MCF 10A (cell line): ENCODE results near the gene MRPL39. TPM values are rescaled to one million over a fixed set of nuclear protein-coding genes. Genes with fewer than 3 reads are reported as not detected.

Experiments
- BruUV-seq: library from RNA; stranded (reverse); fragments of 400-500 nt; replicated peaks from 2 replicates; lab custom pipeline; 2021; lab: Mats Ljungman, UMichigan
- CTCF ChIA-PET: fragments of 300-600 bp; sonication (Branson Sonifier 250); formaldehyde crosslinking; extraction: SDS; loops from one replicate; lab custom pipeline; 2021; ENCODE audit warnings: antibody characterized with exemption, inconsistent platforms; lab: Yijun Ruan, JAX
- POLR2A ChIA-PET: fragments of 300-600, 350-650 bp; sonication (Branson Sonifier 250); formaldehyde crosslinking; extraction: SDS; loops from one replicate; lab custom pipeline; 2020; ENCODE audit warnings: antibody characterized with exemption, inconsistent platforms; lab: Yijun Ruan, JAX
- DNase-seq: peaks from one replicate; pipeline ENCODE4 v3.0.0-alpha.2; 2018; ENCODE audit not compliant: unreplicated experiment
- H3K27ac Mint-ChIP-seq: one replicate; pipeline ENCODE4 v1.8.0; 2022; ENCODE audit warnings: mild to moderate bottlenecking, low read depth, mixed read lengths; ENCODE audit not compliant: unreplicated experiment
- H3K27me3 Mint-ChIP-seq: one replicate; pipeline ENCODE4 v1.8.0; 2022; ENCODE audit warnings: mixed read lengths; ENCODE audit not compliant: insufficient read depth, unreplicated experiment
- H3K36me3 Mint-ChIP-seq: one replicate; pipeline ENCODE4 v1.8.0; 2022; ENCODE audit warnings: mild to moderate bottlenecking, moderate library complexity, mixed read lengths; ENCODE audit not compliant: insufficient read depth, unreplicated experiment
- H3K4me1 Mint-ChIP-seq: one replicate; pipeline ENCODE4 v1.8.0; 2022; ENCODE audit warnings: mixed read lengths; ENCODE audit not compliant: insufficient read depth, unreplicated experiment
- H3K4me3 Mint-ChIP-seq: one replicate; pipeline ENCODE4 v1.8.0; 2022; ENCODE audit warnings: mild to moderate bottlenecking, moderate library complexity, mixed read lengths; ENCODE audit not compliant: unreplicated experiment
- H3K9me3 Mint-ChIP-seq: one replicate; pipeline ENCODE4 v1.8.0; 2022; ENCODE audit warnings: mixed read lengths; ENCODE audit not compliant: unreplicated experiment
- CTCF ChIP-seq: fragments of 200-600 bp; IDR thresholded peaks from one replicate; pipeline ENCODE4 v1.8.0; 2022; ENCODE audit warnings: antibody characterized with exemption, mild to moderate bottlenecking; ENCODE audit not compliant: unreplicated experiment
- intact Hi-C: fragments of 100-400 bp; cut with micrococcal nuclease; formaldehyde crosslinking; loops from 2 replicates; pipeline ENCODE4 v1.14.1; 2022
- total RNA-seq: library from RNA; stranded (reverse); gene quantifications from 2 replicates; pipeline ENCODE4 v1.2.3, GENCODE V29; 2022

Gene MRPL39
- total RNA-seq, 1 experiment from 2014 or later: 37.1 TPM

DNA sequence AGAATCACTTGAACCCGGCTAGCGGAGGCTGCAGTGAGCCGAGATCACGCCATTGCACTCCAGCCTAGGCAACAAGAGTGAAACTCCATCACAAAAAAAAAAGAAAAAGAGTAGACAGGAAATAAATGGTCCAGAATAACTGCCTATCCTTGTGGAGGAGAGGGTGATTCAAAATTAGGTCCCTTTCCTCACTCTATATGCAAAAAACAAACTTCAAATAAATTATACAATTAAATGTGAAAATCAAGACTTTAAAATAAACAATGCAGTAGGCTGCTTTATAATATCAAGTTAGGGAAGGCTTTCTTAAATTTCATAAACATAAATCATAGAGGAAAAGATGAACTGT, 26.4 kb downstream of the MRPL39 start:
- CTCF ChIA-PET: no interaction called here
- Mint-ChIP-seq H3K9me3 (no peaks in the 10 kb centered on the region), H3K27ac (no peak overlapping the region), H3K4me3 (no peak overlapping the region), H3K27me3 (no peaks in the 10 kb centered on the region), H3K4me1 (no peaks in the 10 kb centered on the region), H3K36me3 (peaks cover 30% of the 10 kb centered on the region)
- intact Hi-C loops: no loop called here
- no peak for DNase-seq
- TF ChIP-seq CTCF: no peak
- POLR2A ChIA-PET: no interaction called here
- BruUV-seq: no TSS peak

GRCh38 chr21:25579226-25580013, 27.9 kb downstream of the MRPL39 start:
- Mint-ChIP-seq H3K9me3 (no peaks in the 10 kb centered on the region), H3K36me3 (peaks cover 17% of the 10 kb centered on the region), H3K27me3 (no peaks in the 10 kb centered on the region), H3K4me1 (no peaks in the 10 kb centered on the region), H3K27ac (no peak overlapping the region), H3K4me3 (no peak overlapping the region)
- intact Hi-C loops: no loop called here
- POLR2A ChIA-PET: no interaction called here
- DNase-seq: no peak
- CTCF ChIA-PET: no interaction called here
- no TSS peak for BruUV-seq
- TF ChIP-seq CTCF: no peak

GRCh38 chr21:25578056-25578961, 29.0 kb downstream of the MRPL39 start:
- Mint-ChIP-seq H3K27ac (no peak overlapping the region), H3K4me3 (no peak overlapping the region), H3K9me3 (no peaks in the 10 kb centered on the region), H3K27me3 (no peaks in the 10 kb centered on the region), H3K36me3 (peaks cover 16% of the 10 kb centered on the region), H3K4me1 (peaks cover 5% of the 10 kb centered on the region)
- POLR2A ChIA-PET: interaction anchor here (0.5 kb wide), 1 partner anchor 10 kb away, joined by 3 read pairs; no protein-coding TSS in a partner anchor
- CTCF ChIA-PET: no interaction called here
- TF ChIP-seq CTCF: no peak
- intact Hi-C loops: no loop called here
- no peak for DNase-seq
- no TSS peak for BruUV-seq

- TF ChIP-seq CTCF: no peak
- Mint-ChIP-seq H3K27me3 (no peaks in the 10 kb centered on the region), H3K27ac (no peak overlapping the region), H3K4me3 (no peak overlapping the region), H3K36me3 (peaks cover 16% of the 10 kb centered on the region), H3K9me3 (no peaks in the 10 kb centered on the region), H3K4me1 (peaks cover 5% of the 10 kb centered on the region)
- ChIA-PET CTCF (no interaction called here), POLR2A (no interaction called here)
- no TSS peak for BruUV-seq
- DNase-seq: no peak
- intact Hi-C loops: no loop called here
Measured at GRCh38 chr21:25577424-25578055, 29.7 kb downstream of the MRPL39 start.
